ENCODE data around the gene CNOT11.

CNOT11 gene

GRCh38 chr2:101278925-101279324, 26.2 kb downstream of the CNOT11 start:
- DNase-seq (ENCODE audit: low spot score) = no peak

GRCh38 chr2:101281482-101281881, 28.8 kb downstream of the CNOT11 start:
- DNase-seq (ENCODE audit: low spot score) = no peak

GRCh38 chr2:101282980-101283379, 30.3 kb downstream of the CNOT11 start:
- DNase-seq (ENCODE audit: low spot score) = no peak

GRCh38 chr2:101286684-101287083, 34.0 kb downstream of the CNOT11 start:
- no peak for DNase-seq (ENCODE audit: low spot score)

DNA sequence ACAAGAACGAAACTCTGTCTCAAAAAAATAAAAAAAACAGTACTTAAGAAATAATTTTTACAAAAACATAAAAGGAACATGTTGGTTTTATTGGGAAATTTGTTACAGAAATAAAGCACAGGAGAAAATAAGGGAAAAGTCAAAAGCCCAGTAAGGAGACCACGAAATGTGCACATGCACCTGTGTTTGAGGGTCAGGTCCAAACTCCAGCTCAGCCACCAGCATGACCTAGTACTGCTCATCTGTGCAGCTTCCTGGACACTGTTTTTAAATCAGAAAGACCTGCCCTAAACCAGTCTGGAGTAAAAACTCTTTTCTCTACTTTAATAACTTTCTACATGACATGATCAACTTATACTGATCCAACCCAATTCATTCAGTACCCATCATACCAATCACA, 34.6 kb downstream of the CNOT11 start:
- no peak for DNase-seq (ENCODE audit: low spot score)

GRCh38 chr2:101290711-101291110, 38.0 kb downstream of the CNOT11 start:
- no peak for DNase-seq (ENCODE audit: low spot score)

DNA sequence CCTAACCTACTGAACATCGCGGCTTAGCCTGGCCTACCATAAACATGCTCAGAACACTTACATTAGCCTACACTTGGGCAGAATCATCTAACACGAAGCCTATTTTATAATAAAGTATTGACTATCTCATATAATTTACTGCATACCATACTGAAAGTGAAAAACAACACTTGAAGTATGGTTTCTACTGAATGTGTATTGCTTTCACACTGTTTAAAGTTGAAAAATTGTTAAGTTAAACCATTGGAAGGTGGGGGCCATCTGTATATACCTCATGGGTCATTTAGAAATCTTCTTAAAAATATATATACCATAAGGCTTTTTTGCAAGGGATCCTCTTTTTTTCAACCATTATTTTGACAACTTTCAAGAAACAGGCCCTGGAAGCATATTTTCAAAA, 39.3 kb downstream of the CNOT11 start:
- no peak for DNase-seq (ENCODE audit: low spot score)

DNA sequence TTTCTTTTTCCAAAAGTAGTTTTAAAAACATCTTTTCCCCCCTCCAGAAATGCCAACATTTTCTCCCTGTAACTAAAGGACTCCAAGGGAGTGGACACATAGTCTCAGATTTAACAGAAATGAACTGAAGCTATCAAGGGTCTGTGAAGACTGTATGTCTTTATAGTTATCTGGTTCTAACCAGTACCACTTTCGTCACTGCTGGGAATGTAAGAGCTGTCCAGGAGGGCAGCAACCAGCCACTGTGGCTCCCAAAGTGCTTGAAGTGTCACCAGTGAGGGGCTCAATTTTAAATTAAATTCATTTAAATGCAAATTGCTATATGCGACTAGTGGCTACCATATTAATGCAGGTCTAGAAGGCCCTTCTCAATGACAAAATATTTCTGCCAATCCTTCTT, 40.9 kb downstream of the CNOT11 start:
- DNase-seq (ENCODE audit: low spot score) = no peak

- DNase-seq (ENCODE audit: low spot score) = no peak
These were observed 42.2 kb downstream of the CNOT11 start for GRCh38 chr2:101294861-101295260.

- DNase-seq (ENCODE audit: low spot score) = no peak
These were observed 43.2 kb downstream of the CNOT11 start for GRCh38 chr2:101295895-101296294.

GRCh38 chr2:101296371-101296770, 43.7 kb downstream of the CNOT11 start:
- DNase-seq (ENCODE audit: low spot score) = no peak

DNA sequence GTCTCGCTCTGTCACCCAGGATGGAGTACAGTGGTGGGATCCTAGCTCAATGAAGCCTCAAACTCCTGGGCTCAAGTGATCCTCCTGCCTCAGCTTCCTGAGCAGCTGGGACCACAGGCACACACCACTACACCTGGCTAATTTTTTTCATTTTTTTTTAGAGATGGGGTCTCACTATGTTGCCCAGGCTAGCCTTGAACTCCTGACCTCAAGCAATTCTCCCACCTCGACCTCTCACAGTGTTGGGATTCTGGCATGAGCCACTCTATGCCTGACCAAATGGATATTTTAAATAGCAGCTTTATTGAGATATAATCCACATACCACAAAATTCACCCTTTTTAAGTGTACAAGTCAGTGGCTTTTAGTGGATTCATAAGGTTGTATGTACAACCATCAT, 44.7 kb downstream of the CNOT11 start:
- no peak for DNase-seq (ENCODE audit: low spot score)

DNA sequence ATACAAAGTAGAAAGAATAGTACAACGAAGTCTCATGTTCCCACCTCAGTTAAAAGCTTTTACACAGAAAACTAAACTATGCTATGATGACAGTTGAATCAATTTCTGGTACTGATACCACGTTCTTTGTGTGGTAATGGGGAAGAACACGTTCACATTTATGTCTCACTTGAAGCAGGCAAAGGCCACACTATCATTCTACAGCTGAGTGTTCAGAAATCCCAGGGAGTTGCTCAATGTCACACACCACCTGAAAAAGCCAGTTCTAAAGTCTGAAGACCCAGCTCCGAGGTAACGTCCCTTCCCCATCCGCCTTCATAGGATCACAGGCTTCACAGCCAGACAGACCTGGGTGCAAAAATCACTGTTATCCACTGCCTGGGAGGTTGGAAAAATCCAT, 46.9 kb downstream of the CNOT11 start:
- no peak for DNase-seq (ENCODE audit: low spot score)

- no peak for DNase-seq (ENCODE audit: low spot score)
These were observed 47.5 kb downstream of the CNOT11 start for GRCh38 chr2:101300164-101300563.

GRCh38 chr2:101300836-101301235, 48.1 kb downstream of the CNOT11 start:
- no peak for DNase-seq (ENCODE audit: low spot score)

- no peak for DNase-seq (ENCODE audit: low spot score)
These were observed 49.3 kb downstream of the CNOT11 start for GRCh38 chr2:101302016-101302415.

- DNase-seq (ENCODE audit: low spot score) = no peak
These were observed 51.0 kb downstream of the CNOT11 start for GRCh38 chr2:101303688-101304087.

DNA sequence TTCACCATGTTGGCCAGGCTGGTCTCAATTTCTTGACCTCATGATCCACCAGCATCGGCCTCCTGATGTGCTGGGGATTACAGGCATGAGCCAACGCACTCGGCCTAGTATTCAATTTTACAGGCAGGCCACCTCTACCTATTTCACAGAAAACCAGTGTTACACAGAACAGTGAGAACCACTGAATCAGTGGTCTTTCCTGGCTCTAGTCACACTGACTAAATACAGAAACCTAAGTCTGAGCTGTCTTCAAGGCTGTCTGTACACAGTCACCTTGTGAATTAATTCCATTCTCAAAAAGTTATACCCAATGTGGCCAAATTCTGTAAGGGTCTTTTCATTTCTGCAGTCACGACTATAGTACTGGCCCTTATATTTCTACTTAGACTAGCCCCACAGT, 52.3 kb downstream of the CNOT11 start:
- DNase-seq (ENCODE audit: low spot score) = no peak

- DNase-seq (ENCODE audit: low spot score) = no peak
These were observed 52.9 kb downstream of the CNOT11 start for GRCh38 chr2:101305492-101306078.

DNA sequence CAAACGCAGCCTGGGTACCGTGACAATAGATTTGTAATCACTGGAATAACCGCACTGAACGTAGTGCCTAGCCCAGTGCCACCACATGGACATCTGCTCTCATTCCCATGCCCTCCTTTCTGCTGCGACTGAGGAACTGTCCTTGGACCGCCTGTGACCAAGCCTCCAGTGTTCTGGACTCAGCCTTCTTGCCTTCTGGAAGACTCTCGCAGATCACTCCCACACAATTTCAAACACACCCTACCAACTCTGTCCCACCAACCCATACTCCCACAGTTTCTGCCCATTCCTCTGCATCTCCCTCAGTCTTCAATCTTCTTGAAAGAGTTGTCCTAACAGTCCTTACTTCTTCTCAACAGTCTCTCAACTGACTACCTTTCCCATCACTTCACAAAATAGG, 53.7 kb downstream of the CNOT11 start:
- DNase-seq (ENCODE audit: low spot score) = no peak

DNA sequence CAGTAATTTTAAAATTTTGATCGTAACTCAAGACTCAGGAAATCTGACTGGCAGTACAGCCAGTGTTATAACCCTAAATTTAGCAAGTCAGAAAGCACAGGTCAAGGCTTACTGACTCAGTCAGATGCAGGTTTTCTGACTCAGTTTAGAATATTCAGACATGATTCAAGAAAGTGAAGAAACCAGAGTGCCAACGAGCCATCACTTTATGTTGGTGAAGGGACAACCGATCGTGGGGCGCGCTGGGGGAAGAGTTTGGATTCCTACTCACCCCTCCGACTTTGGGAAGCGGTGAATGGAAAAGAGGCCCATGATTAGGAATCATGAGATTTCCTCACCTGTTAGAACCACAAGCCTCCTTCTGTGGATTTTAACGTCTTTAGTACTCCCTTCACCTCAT, 54.8 kb downstream of the CNOT11 start:
- no peak for DNase-seq (ENCODE audit: low spot score)

- DNase-seq (ENCODE audit: low spot score) = no peak
These were observed 55.3 kb downstream of the CNOT11 start for GRCh38 chr2:101307950-101308431.

DNA sequence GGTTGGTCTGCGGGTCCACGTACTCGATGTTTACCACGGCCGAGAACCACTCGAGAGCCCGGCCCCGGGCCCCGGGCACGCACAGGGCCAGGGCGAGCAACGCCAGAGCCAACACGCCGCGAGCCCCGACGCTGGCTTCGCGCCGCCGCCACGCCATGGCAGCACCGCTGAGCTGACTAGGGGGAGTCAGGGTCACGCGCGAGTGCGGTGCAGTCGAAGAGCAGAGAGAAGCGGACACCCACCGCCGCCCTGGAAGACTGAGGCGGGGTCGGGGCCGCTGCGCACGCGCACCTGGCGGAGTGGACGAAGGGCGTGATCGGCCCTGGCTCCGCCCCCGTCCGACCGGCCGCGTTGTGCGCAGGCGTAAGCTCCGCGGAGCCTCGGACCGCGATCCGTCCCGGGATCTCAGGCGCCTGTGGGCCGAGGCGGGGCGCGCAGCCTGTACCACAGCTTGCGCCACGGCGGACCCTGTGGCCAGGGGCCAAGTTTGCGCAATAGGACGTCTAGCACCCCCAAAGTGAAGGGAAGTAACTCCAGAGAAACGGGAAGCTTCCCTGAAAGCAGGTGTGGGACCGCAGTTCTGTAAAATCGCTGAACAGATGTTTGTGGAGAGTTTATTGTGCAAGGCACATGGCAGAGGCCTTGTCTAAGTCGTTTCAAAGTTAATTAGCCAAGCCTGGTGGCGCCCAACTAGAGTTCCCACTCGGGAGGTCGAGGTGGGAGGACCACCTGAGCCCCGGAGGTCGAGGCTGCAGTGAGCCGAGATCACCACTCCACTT, 55.9 kb downstream of the CNOT11 start, which contains the start of gene RNF149:
Gene RNF149 (minus strand): TSS at position 270 of the 779 bp plus-strand sequence. CDS start 113 bp downstream, at position 157.
- DNase-seq (ENCODE audit: low spot score) = peak; percentile 97

All from HuH-7.5 (cell line).